Ovary (tissue), 9 donors: ENCODE data around the gene RAPGEF4. TPM values are rescaled to one million over a fixed set of nuclear protein-coding genes. Genes with fewer than 3 reads are reported as not detected.
A peak's percentile ranks its signal among the peaks of the same experiment; 100 is the strongest.

ENCODE experiments used
- DNase-seq, 5 donors: peaks; one replicate each; pipeline ENCODE4 v3.0.0-alpha.2; 2019 to 2020
- H3K27ac ChIP-seq, 2 donors: fragments of 200-600 bp; one replicate each; pipeline versions ENCODE4 v1.5.1 to v1.8.0; 2019 to 2022
- H3K27me3 ChIP-seq: fragments of 200-600 bp; one replicate; pipeline ENCODE4 v1.8.0; 2022
- H3K36me3 ChIP-seq: fragments of 200-600 bp; sonication (generic); one replicate; pipeline ENCODE4 v1.5.1; 2019
- H3K4me1 ChIP-seq: one replicate; pipeline ENCODE4 v1.8.1; 2013; ENCODE audit warnings: mild to moderate bottlenecking, moderate library complexity; ENCODE audit not compliant: insufficient read depth
- H3K4me3 ChIP-seq: fragments of 200-600 bp; sonication (generic); one replicate; pipeline ENCODE4 v1.5.1; 2017
- H3K9me3 ChIP-seq, 2 donors: fragments of 200-600 bp in 1 of 2; sonication (generic) in 1 of 2; one replicate each; pipeline versions ENCODE4 v1.5.1 to v1.8.1; 2013 to 2019; ENCODE audit warnings: mild to moderate bottlenecking in 1 of 2, moderate library complexity in 1 of 2
- CTCF ChIP-seq, 3 donors: fragments of 450-650 bp in 2 of 3; fragments of 200-600 bp in 1 of 3; IDR thresholded peaks; one replicate each; pipeline versions ENCODE4 v1.5.1 to v1.8.0; 2016 to 2022; ENCODE audit warnings: antibody characterized with exemption in 3 of 3, mild to moderate bottlenecking in 1 of 3
- EP300 ChIP-seq: sonication (generic); formaldehyde crosslinking; IDR thresholded peaks from one replicate; pipeline ENCODE4 v1.6.1; 2017; ENCODE audit warnings: antibody characterized with exemption
- POLR2A ChIP-seq: fragments of 450-650 bp; IDR thresholded peaks from one replicate; pipeline ENCODE4 v1.6.1; 2017; ENCODE audit warnings: antibody characterized with exemption, mild to moderate bottlenecking, moderate library complexity
- WGBS, 3 donors: extraction: QIAGEN DNeasy Blood & Tissue Kit in 1 of 3; methylation state at CpG; one replicate each; pipeline versions ENCODE4 v1.1.5 to v1.1.7; 2013 to 2017; 5-methylcytosine and 5-hydroxymethylcytosine counted together
- intact Hi-C, 4 donors: fragments of 100-400 bp; cut with DNase I; formaldehyde crosslinking; loops; one replicate each; pipeline versions ENCODE4 v1.11.0 to v1.15.1; 2022 to 2023
- polyA plus RNA-seq, 2 donors: library from polyadenylated mRNA; stranded (reverse); fragments of 200-250 nt in 1 of 2; fragments of 350-450 nt in 1 of 2; fragmentation: Illumina TruSeq in 1 of 2; extraction: RNeasy Lipid Tissue Mini Kit (QIAGEN cat#74804) in 1 of 2; gene quantifications; one replicate each; pipeline ENCODE4 v1.2.3, GENCODE V29; 2013 to 2014
- total RNA-seq, 7 donors: library from RNA; depleted of rRNA in 2 of 7; stranded (reverse); fragments of >200 nt in 2 of 7; fragmentation: NEBNext Ultra II Directional in 3 of 7; extraction: Animal tissue kit (Norgen Biotek cat#: 25700) in 3 of 7; gene quantifications; one replicate each; pipeline versions ENCODE4 v1.1.0 to v1.2.4, GENCODE V29; 2016 to 2023
- donor health status: DM: no; HTN: no; CAD: no; lungs with moderate emphysema.
- donor health status: DM: no; HTN: no; CAD: no.
- donor health status: Bipolar disorder and iron deficiency.
- donor health status: DM: yes; HTN: yes; CAD: no.
- donor health status: DM: no; HTN: no; CAD: no.
- donor health status: DM: yes; HTN: yes; CAD: no.

Gene RAPGEF4
- total and polyA plus RNA-seq, 9 donors, result 6.8 to 24.6 (median 8.3) TPM

- no peak for DNase-seq
- no peaks in the 10 kb centered on the region for H3K36me3 ChIP-seq
- H3K4me1 ChIP-seq, result peaks cover 11% of the 10 kb centered on the region
- intact Hi-C loops, result no loop called here
- TF ChIP-seq EP300 (no peak), CTCF (IDR thresholded peaks at IDR 0.05) (no peak), POLR2A (no peak)
- 37 to 54% (median 45%) methylated on average over 1 of the region's 1 CpG for WGBS, 3 donors
- no peaks in the 10 kb centered on the region for H3K27me3 ChIP-seq
- no peaks in the 10 kb centered on the region for H3K9me3 ChIP-seq
- H3K4me3 ChIP-seq, result no peak overlapping the region
- H3K27ac ChIP-seq, result peak overlapping the region; percentile 4 to 47
Measured at GRCh38 chr2:173087214-173087581, 351.6 kb downstream of the RAPGEF4 start.

- peaks cover 11% of the 10 kb centered on the region for H3K4me1 ChIP-seq
- intact Hi-C loops, result no loop called here
- no peaks in the 10 kb centered on the region for H3K36me3 ChIP-seq
- no peaks in the 10 kb centered on the region for H3K27me3 ChIP-seq
- WGBS, 3 donors, result 85 to 88% (median 86%) methylated on average over 4 of the region's 4 CpGs
- TF ChIP-seq EP300 (no peak), CTCF (IDR thresholded peaks at IDR 0.05) (no peak), POLR2A (no peak)
- H3K27ac ChIP-seq, result peak overlapping the region in 1 of 2 donors; percentile 18
- DNase-seq, result no peak
- H3K9me3 ChIP-seq, result no peaks in the 10 kb centered on the region
- no peak overlapping the region for H3K4me3 ChIP-seq
Measured at GRCh38 chr2:173087793-173088496, 352.3 kb downstream of the RAPGEF4 start.

- Histone ChIP-seq H3K4me3 (no peak overlapping the region), H3K36me3 (no peaks in the 10 kb centered on the region), H3K27ac (peak overlapping the region; percentile 6 to 63), H3K9me3 (no peaks in the 10 kb centered on the region), H3K4me1 (peaks cover 11% of the 10 kb centered on the region), H3K27me3 (no peaks in the 10 kb centered on the region)
- intact Hi-C loops, result no loop called here
- 6 to 9% (median 8%) methylated on average over 11 of the region's 11 CpGs for WGBS, 3 donors
- TF ChIP-seq CTCF (IDR thresholded peaks at IDR 0.05) (no peak), POLR2A (no peak), EP300 (no peak)
- DNase-seq, result peak in 2 of 5 donors; percentile 24 to 29
Measured at GRCh38 chr2:173090276-173090877, 354.7 kb downstream of the RAPGEF4 start.

- DNase-seq, result peak in 4 of 5 donors; percentile 40 to 65 (median 52)
- H3K4me3 ChIP-seq, result no peak overlapping the region
- intact Hi-C loops, result no loop called here
- H3K27me3 ChIP-seq, result no peaks in the 10 kb centered on the region
- peaks cover 11% of the 10 kb centered on the region for H3K4me1 ChIP-seq
- WGBS, 3 donors, result 4 to 10% (median 10%) methylated on average over 10 of the region's 10 CpGs
- no peaks in the 10 kb centered on the region for H3K9me3 ChIP-seq
- H3K27ac ChIP-seq, result peak overlapping the region; percentile 6 to 63
- TF ChIP-seq CTCF (IDR thresholded peaks at IDR 0.05) (peak in 2 of 3 donors; percentile 15 to 35), EP300 (no peak)
- no peaks in the 10 kb centered on the region for H3K36me3 ChIP-seq
Measured at GRCh38 chr2:173090973-173091660, 355.5 kb downstream of the RAPGEF4 start.
